OCI-LY7 (cell line): ENCODE data around the gene DOCK1.

ENCODE experiments used
- EZH2phosphoT487 ChIP-seq: fragments of 200-600 bp; sonication (generic); IDR thresholded peaks from 2 replicates; pipeline ENCODE4 v1.6.1; 2018; ENCODE audit warnings: low read depth, borderline replicate concordance, mild to moderate bottlenecking, mixed run types, antibody characterized with exemption, low read length, moderate library complexity, mixed read lengths
- TF ChIP-seq, protein P1 (sequence below): fragments of 200-600 bp; sonication (generic); conservative IDR thresholded peaks from 2 replicates; pipeline ENCODE4 v1.5.1; 2014; ENCODE audit warnings: mild to moderate bottlenecking, antibody characterized with exemption, low read length, moderate library complexity, mixed read lengths

DNA sequence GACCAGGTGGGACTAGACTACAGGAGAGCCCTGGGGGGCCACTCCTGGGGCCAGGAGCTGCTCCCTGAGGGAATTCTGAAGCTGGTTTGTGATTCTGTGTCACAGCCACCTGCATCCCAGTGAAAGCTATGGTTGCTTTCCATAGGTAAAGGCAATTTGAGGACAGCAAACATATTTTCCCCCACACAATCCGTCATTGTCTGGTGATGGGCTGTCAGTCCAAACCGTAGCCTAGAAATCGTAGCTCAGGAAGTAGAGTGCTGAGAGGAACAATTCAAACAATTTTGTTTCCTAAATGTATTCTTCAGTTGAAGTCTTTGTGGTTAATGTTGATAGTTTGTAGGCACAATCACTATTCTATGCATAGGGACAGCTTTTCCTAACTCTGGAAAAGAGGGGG lies 397.1 kb downstream of the DOCK1 start:
- TF ChIP-seq, protein P1, sequence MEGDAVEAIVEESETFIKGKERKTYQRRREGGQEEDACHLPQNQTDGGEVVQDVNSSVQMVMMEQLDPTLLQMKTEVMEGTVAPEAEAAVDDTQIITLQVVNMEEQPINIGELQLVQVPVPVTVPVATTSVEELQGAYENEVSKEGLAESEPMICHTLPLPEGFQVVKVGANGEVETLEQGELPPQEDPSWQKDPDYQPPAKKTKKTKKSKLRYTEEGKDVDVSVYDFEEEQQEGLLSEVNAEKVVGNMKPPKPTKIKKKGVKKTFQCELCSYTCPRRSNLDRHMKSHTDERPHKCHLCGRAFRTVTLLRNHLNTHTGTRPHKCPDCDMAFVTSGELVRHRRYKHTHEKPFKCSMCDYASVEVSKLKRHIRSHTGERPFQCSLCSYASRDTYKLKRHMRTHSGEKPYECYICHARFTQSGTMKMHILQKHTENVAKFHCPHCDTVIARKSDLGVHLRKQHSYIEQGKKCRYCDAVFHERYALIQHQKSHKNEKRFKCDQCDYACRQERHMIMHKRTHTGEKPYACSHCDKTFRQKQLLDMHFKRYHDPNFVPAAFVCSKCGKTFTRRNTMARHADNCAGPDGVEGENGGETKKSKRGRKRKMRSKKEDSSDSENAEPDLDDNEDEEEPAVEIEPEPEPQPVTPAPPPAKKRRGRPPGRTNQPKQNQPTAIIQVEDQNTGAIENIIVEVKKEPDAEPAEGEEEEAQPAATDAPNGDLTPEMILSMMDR = no peak
- TF ChIP-seq EZH2phosphoT487 = no peak
